ENCODE data around the gene CXCR5.

CXCR5 gene

DNA sequence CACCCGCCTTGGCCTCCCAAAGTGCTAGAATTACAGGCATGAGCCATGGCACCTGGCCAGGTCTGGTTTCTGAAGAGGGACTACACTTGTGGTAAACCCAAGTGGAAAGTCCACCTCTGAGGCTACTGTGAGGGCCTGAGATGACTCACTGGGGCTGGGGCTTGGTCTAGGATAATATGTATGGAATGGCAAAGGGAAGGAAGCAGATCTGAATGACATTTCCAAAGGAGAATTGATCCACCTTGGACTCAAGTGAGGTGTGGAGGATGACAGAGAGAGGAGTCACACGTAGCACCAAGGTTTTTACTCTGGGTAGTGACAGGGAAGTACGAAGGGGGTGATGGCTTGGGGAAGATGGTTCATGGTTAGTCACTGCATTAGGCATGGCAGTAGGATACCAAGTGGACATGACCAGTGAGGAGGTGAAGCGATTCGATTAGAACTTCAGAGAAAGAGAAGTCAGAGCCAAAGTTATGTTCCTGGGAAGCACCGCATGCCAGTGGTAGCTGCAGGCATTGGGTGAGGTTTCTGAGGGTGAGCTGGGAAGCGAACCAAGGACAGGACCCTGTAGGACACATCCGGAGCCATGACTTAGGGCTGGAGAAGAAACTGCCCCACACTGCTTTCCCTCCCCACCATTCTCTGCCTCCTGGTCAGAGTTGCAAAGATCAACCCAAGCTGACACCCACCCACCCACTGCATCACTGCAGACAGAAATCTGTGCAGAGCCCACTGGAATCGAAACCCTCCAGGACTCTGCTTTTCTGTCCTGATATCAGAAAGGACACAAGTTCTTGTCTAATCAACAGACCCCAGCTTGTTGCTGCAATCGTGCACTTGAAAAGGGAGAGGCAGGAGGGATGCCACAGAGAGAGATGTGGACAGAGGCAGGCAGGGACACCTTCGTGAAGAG is 55.1 kb downstream of the CXCR5 start:
- Histone ChIP-seq H3K9ac (no peak overlapping the region), H3K4me1 (peaks cover 17 to 60% (median 44%) of the 10 kb centered on the region in 10 experiments), H3K27ac (no peak overlapping the region), H3K4me3 (no peak overlapping the region), H3K9me3 (replicated peaks in 1 of 11) (no peaks in the 10 kb centered on the region), H3K4me2 (peak overlapping the region in 6 of 11 experiments; percentile 76 to 89 (median 80); a peak in 9 of 22 replicates), H4K20me1 (no peaks in the 10 kb centered on the region), H3K36me3 (no peaks in the 10 kb centered on the region), H3K27me3 (no peaks in the 10 kb centered on the region)
- TF ChIP-seq Cebpa-rat (IDR thresholded peaks at IDR 0.05), result no peak

DNA sequence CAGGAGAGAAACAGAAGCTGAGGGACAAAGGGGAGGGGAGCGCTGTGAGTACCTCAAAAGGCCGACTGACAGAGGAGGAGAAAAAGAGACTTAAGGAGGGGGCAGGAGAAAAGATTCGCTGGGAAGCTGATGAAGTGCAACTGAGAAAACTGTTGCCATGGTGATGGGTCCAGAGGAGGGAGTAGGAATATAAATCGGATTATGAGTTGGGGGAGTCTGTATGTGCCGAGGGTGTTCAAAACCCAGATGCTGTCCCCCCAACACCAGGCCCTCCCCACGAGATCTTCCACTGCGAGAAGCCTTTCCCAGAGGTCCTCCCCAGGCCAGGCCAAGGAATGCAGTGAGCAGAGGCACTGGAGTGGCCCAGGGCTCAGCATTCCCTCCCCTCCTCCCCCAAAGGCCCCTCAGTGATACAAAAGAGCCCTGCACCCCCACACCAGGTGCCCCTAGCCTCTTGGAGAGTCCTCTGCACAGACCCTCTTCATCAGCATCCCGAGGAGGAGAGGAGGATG is 55.8 kb downstream of the CXCR5 start:
- no peaks in the 10 kb centered on the region for H3K27me3 ChIP-seq
- peak overlapping the region in 7 of 11 experiments; percentile 58 to 69 (median 63); a peak in 13 of 22 replicates for H3K27ac ChIP-seq
- no peaks in the 10 kb centered on the region for H3K36me3 ChIP-seq
- H3K4me3 ChIP-seq, result no peak overlapping the region
- H3K4me1 ChIP-seq, result peaks cover 17 to 60% (median 44%) of the 10 kb centered on the region in 10 experiments
- H3K4me2 ChIP-seq, result peak overlapping the region; percentile 76 to 91 (median 82)
- TF ChIP-seq Cebpa-rat (IDR thresholded peaks at IDR 0.05), result no peak
- H3K9ac ChIP-seq, result peak overlapping the region in 5 of 11 experiments; percentile 49 to 61 (median 57); a peak in 8 of 22 replicates
- H4K20me1 ChIP-seq, result no peaks in the 10 kb centered on the region
- no peaks in the 10 kb centered on the region for H3K9me3 ChIP-seq (replicated peaks in 1 of 11)

DNA sequence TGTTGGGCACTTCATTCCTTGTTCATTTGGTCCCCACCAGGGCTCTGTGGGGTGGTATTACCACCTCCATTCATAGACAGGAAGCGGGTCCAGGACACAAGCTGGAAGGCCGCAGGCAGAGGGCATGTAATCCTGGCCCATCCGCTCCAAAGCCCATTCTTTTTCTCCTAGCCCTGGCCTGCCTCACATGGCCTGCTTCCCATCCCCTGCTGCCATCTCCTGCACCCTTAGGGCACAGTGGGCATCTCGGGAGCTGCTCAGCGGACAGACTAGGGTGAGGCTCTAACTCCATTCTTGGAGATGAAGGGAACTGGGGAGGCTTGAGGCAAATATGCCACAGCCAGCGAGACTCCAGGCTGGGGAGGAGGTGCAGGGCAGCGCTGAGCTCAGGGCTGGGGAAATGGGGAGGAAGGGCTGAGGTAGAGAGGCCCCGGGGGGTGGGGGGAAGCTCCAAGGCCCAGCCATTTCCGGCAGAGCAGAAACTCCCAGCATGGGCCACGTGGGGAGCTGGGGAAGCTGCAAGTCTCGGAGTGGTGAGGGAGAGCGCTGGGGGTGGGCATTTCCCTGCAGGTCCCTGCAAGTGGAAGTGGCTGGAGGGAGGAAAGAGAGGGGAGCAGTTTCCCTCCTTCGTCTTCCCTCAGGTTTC is 56.4 kb downstream of the CXCR5 start:
- Histone ChIP-seq H3K9ac (peak overlapping the region; percentile 28 to 61 (median 49); a peak in 17 of 22 replicates), H3K27me3 (no peaks in the 10 kb centered on the region), H3K9me3 (replicated peaks in 1 of 11) (no peaks in the 10 kb centered on the region), H3K4me2 (peak overlapping the region; percentile 76 to 91 (median 82)), H3K36me3 (no peaks in the 10 kb centered on the region), H3K4me3 (no peak overlapping the region), H3K4me1 (peaks cover 17 to 60% (median 44%) of the 10 kb centered on the region in 10 experiments), H3K27ac (peak overlapping the region in 9 of 11 experiments; percentile 29 to 69 (median 61); a peak in 19 of 22 replicates), H4K20me1 (no peaks in the 10 kb centered on the region)
- no peak for TF ChIP-seq Cebpa-rat (IDR thresholded peaks at IDR 0.05)

DNA sequence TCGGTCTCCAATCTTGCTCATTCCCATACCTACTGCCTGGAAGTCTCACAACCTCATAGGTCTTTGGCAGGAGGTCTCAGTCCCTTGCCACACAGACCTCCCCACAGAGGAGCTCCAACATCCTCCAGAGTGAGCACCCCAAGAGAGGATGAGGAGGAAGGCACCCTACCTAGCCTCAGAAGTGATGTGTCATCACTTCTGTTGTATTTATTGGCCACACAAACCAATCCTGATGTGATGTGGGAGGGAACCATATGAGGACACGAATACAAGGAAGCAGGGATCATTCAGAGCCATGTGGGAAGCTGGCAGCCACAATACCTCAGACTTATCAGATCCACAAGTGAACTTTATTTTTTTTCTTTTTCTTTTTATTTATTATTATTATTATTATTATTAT is 63.4 kb downstream of the CXCR5 start:
- Histone ChIP-seq H3K27me3 (no peaks in the 10 kb centered on the region), H3K27ac (no peak overlapping the region), H3K36me3 (no peaks in the 10 kb centered on the region), H3K4me3 (no peak overlapping the region), H4K20me1 (no peaks in the 10 kb centered on the region), H3K4me2 (no peak overlapping the region), H3K4me1 (peaks cover 0 to 31% (median 18%) of the 10 kb centered on the region in 10 experiments; a peak in 15 of 20 replicates), H3K9ac (no peak overlapping the region), H3K9me3 (replicated peaks in 1 of 11) (no peaks in the 10 kb centered on the region)
- TF ChIP-seq Cebpa-rat (IDR thresholded peaks at IDR 0.05), result no peak
